G401 (cell line): ENCODE results near the gene KCNAB1. TPM values are rescaled to one million over a fixed set of nuclear protein-coding genes. Genes with fewer than 3 reads are reported as not detected.
"Not testable (repeated sequence)": the region's sequence is repeated elsewhere in the genome, so short reads cannot be mapped to it uniquely, and the experiment has no call there.

Source experiments
- DNase-seq: peaks from one replicate; pipeline ENCODE4 v3.0.0-alpha.2; 2015; ENCODE audit warnings: low spot score
- in situ Hi-C: cut with HindIII; loops from 2 replicates; pipeline ENCODE4 v1.10.0; 2016; ENCODE audit warnings: low sequenced_read_pairs, mixed read lengths
- total RNA-seq: library from RNA; depleted of rRNA; stranded (reverse); fragments of >200 nt; shearing (Covaris generic); gene quantifications from 2 replicates; pipeline ENCODE4 v1.2.3, GENCODE V29; 2014

Gene KCNAB1
- total RNA-seq, 1 experiment from 2014 or later, result 12.6 TPM

- in situ Hi-C loops, result no loop called here
- peak; percentile 24 for DNase-seq
Observed at GRCh38 chr3:156133076-156133475, 12.7 kb downstream of the KCNAB1 start.

- in situ Hi-C loops, result no loop called here
Observed at GRCh38 chr3:156135921-156136638, 15.7 kb downstream of the KCNAB1 start.

GRCh38 chr3:156137397-156137796, 17.0 kb downstream of the KCNAB1 start:
- DNase-seq, in situ Hi-C loops: not testable (repeated sequence)

More at GRCh38 chr3:156135921-156136638, 15.7 kb downstream of the KCNAB1 start:
- DNase-seq, result no peak

GRCh38 chr3:156140001-156140595, 19.7 kb downstream of the KCNAB1 start:
- in situ Hi-C loops, result no loop called here
- DNase-seq, result no peak

- in situ Hi-C loops, result no loop called here
- DNase-seq, result no peak
Observed at GRCh38 chr3:156142702-156143101, 22.3 kb downstream of the KCNAB1 start.

GRCh38 chr3:156143136-156143535, 22.8 kb downstream of the KCNAB1 start:
- in situ Hi-C loops, result no loop called here
- DNase-seq, result no peak

GRCh38 chr3:156144060-156144459, 23.7 kb downstream of the KCNAB1 start:
- DNase-seq, result no peak
- in situ Hi-C loops, result no loop called here

GRCh38 chr3:156145866-156146265, 25.5 kb downstream of the KCNAB1 start:
- in situ Hi-C loops, result no loop called here
- no peak for DNase-seq

- no peak for DNase-seq
- in situ Hi-C loops, result no loop called here
Observed at GRCh38 chr3:156148345-156148945, 28.1 kb downstream of the KCNAB1 start.

GRCh38 chr3:156148946-156149381, 28.6 kb downstream of the KCNAB1 start:
- DNase-seq, result peak; percentile 34
- in situ Hi-C loops, result no loop called here

- peak; percentile 20 for DNase-seq
- in situ Hi-C loops, result no loop called here
Observed at GRCh38 chr3:156149876-156150275, 29.5 kb downstream of the KCNAB1 start.

- peak; percentile 85 for DNase-seq
- in situ Hi-C loops, result no loop called here
Observed at GRCh38 chr3:156150434-156151066, 30.2 kb downstream of the KCNAB1 start.

GRCh38 chr3:156151824-156152428, 31.5 kb downstream of the KCNAB1 start:
- DNase-seq, result peak; percentile 74
- in situ Hi-C loops, result no loop called here

GRCh38 chr3:156158656-156159295, 38.4 kb downstream of the KCNAB1 start:
- in situ Hi-C loops, result no loop called here
- DNase-seq, result no peak

- DNase-seq, result no peak
- in situ Hi-C loops, result no loop called here
Observed at GRCh38 chr3:156160647-156161046, 40.3 kb downstream of the KCNAB1 start.

GRCh38 chr3:156161172-156161571, 40.8 kb downstream of the KCNAB1 start:
- DNase-seq, result no peak
- in situ Hi-C loops, result no loop called here

- in situ Hi-C loops, result no loop called here
- DNase-seq, result no peak
Observed at GRCh38 chr3:156163848-156164247, 43.5 kb downstream of the KCNAB1 start.

- in situ Hi-C loops, result no loop called here
Observed at GRCh38 chr3:156166808-156167207, 46.4 kb downstream of the KCNAB1 start.

GRCh38 chr3:156170571-156170970, 50.2 kb downstream of the KCNAB1 start:
- DNase-seq, result no peak
- in situ Hi-C loops, result no loop called here

More at GRCh38 chr3:156166808-156167207, 46.4 kb downstream of the KCNAB1 start:
- no peak for DNase-seq
